WTC11 (cell line): ENCODE results near the gene STARD5. TPM values are rescaled to one million over a fixed set of nuclear protein-coding genes. Genes with fewer than 3 reads are reported as not detected.
A peak's percentile ranks its signal among the peaks of the same experiment; 100 is the strongest.

Experiments used
- CREB1 ChIP-seq: sonication (generic); formaldehyde crosslinking; IDR thresholded peaks from 2 replicates; pipeline ENCODE4 v1.8.0; 2023; ENCODE audit warnings: mild to moderate bottlenecking, missing genetic modification reagents
- CREM ChIP-seq: sonication (generic); formaldehyde crosslinking; IDR thresholded peaks from 2 replicates; pipeline ENCODE4 v1.8.1; 2022; ENCODE audit warnings: mild to moderate bottlenecking, missing genetic modification reagents, moderate library complexity
- CTCF ChIP-seq: fragments of 200-600 bp; IDR thresholded peaks from 2 replicates; pipeline ENCODE4 v1.8.0; 2022; ENCODE audit warnings: antibody characterized with exemption
- FOXP4 ChIP-seq: sonication (generic); formaldehyde crosslinking; IDR thresholded peaks from 2 replicates; pipeline ENCODE4 v1.8.0; 2022; ENCODE audit warnings: mild to moderate bottlenecking, missing genetic modification reagents
- GABPB1 ChIP-seq: sonication (generic); formaldehyde crosslinking; IDR thresholded peaks from 2 replicates; pipeline ENCODE4 v1.8.1; 2023; ENCODE audit warnings: mild to moderate bottlenecking, missing genetic modification reagents
- JUN ChIP-seq: sonication (generic); formaldehyde crosslinking; IDR thresholded peaks from 2 replicates; pipeline ENCODE4 v1.8.0; 2023; ENCODE audit warnings: mild to moderate bottlenecking, missing genetic modification reagents
- MXD4 ChIP-seq: fragments of 250-450 bp; sonication (Bioruptor Pico); IDR thresholded peaks from 2 replicates; pipeline ENCODE4 v1.8.0; 2021; ENCODE audit warnings: mild to moderate bottlenecking, moderate library complexity, borderline replicate concordance
- NFYB ChIP-seq: sonication (generic); formaldehyde crosslinking; conservative IDR thresholded peaks from 2 replicates; pipeline ENCODE4 v1.8.0; 2022; ENCODE audit warnings: low read depth, missing genetic modification reagents
- OVOL2 ChIP-seq: fragments of 250-450 bp; sonication (Bioruptor Pico); IDR thresholded peaks from 2 replicates; pipeline ENCODE4 v1.9.0; 2021; ENCODE audit warnings: mild to moderate bottlenecking, borderline replicate concordance
- SMAD4 ChIP-seq: sonication (generic); formaldehyde crosslinking; IDR thresholded peaks from 2 replicates; pipeline ENCODE4 v1.8.0; 2022; ENCODE audit warnings: mild to moderate bottlenecking, missing genetic modification reagents
- SP1 ChIP-seq: sonication (generic); formaldehyde crosslinking; conservative IDR thresholded peaks from 2 replicates; pipeline ENCODE4 v1.8.1; 2022; ENCODE audit warnings: missing genetic modification reagents
- USF1 ChIP-seq: sonication (generic); formaldehyde crosslinking; IDR thresholded peaks from 2 replicates; pipeline ENCODE4 v1.8.0; 2022; ENCODE audit warnings: mild to moderate bottlenecking, missing genetic modification reagents
- ZNF138 ChIP-seq: sonication (generic); formaldehyde crosslinking; conservative IDR thresholded peaks from 2 replicates; pipeline ENCODE4 v1.8.1; 2022; ENCODE audit warnings: mild to moderate bottlenecking, moderate library complexity, missing genetic modification reagents
- ZNF416 ChIP-seq: fragments of 250-450 bp; sonication (Bioruptor Pico); IDR thresholded peaks from 2 replicates; pipeline ENCODE4 v1.9.0; 2021; ENCODE audit warnings: mild to moderate bottlenecking, inconsistent platforms
- ZNF425 ChIP-seq: fragments of 250-450 bp; sonication (Bioruptor Pico); conservative IDR thresholded peaks from 2 replicates; pipeline ENCODE4 v1.9.0; 2021; ENCODE audit warnings: mild to moderate bottlenecking
- total RNA-seq: library from RNA; stranded (reverse); gene quantifications from 3 replicates; pipeline ENCODE4 v1.2.3, GENCODE V29; 2021
- TF ChIP-seq, protein P1 (sequence below): sonication (generic); formaldehyde crosslinking; IDR thresholded peaks from 2 replicates; pipeline ENCODE4 v1.8.1; 2023; ENCODE audit warnings: mild to moderate bottlenecking, missing genetic modification reagents, borderline replicate concordance
- TF ChIP-seq, protein P2 (sequence below): sonication (generic); formaldehyde crosslinking; IDR thresholded peaks from 2 replicates; pipeline ENCODE4 v1.8.1; 2022; ENCODE audit warnings: mild to moderate bottlenecking, missing genetic modification reagents, moderate library complexity, borderline replicate concordance
- TF ChIP-seq, protein P3 (sequence below): sonication (generic); formaldehyde crosslinking; IDR thresholded peaks from 2 replicates; pipeline ENCODE4 v1.8.1; 2022; ENCODE audit warnings: low read depth, missing genetic modification reagents, borderline replicate concordance

STARD5 gene
- total RNA-seq, 1 experiment from 2014 or later: 6.8 TPM

DNA sequence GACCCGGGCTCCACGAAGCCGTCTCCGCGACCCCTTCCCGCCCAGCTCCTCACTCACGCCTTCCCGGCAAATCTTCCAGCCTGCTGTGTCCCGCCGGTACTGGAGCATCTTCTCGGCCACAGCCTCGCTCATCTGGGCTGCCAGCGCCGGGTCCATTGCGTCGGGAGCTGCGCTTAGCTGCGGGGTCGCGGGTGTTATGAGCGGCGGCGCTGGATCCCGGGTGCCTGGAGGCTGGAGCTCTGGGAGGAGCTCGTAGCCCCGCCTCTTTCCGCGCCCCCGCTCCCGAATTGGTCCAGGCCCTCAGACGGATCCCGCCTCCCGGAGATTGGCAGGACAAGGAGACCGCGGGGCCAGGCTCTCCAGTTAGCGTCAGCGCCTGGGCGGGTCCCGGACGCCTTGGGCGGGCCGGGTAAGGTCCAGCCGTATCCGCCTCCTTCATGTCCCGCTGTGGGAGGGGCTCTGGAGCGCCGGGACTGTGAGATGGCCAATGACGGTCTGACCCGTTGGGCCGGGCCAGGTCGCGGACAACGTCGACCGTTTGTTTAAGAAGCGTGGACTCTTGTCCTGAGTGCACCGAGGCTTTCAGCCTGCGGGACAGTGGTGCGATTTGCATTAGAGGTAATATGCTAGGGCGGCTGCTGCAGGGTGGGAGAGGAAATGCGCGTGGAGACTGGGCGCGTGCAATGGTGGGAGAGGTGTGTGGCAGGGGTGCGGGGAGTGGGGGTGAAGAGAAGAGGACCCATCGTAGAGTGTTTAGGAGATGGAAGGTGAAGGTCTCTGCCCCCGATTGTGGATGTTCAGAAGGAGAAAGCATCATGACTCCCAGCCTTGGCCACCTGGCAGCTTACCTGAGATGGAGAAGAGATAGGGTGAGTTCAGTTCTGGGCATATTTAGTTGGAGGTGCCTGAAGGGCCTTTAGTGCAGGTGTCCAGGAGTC is at the start of gene STARD5 (continued):
- TF ChIP-seq, protein P1, sequence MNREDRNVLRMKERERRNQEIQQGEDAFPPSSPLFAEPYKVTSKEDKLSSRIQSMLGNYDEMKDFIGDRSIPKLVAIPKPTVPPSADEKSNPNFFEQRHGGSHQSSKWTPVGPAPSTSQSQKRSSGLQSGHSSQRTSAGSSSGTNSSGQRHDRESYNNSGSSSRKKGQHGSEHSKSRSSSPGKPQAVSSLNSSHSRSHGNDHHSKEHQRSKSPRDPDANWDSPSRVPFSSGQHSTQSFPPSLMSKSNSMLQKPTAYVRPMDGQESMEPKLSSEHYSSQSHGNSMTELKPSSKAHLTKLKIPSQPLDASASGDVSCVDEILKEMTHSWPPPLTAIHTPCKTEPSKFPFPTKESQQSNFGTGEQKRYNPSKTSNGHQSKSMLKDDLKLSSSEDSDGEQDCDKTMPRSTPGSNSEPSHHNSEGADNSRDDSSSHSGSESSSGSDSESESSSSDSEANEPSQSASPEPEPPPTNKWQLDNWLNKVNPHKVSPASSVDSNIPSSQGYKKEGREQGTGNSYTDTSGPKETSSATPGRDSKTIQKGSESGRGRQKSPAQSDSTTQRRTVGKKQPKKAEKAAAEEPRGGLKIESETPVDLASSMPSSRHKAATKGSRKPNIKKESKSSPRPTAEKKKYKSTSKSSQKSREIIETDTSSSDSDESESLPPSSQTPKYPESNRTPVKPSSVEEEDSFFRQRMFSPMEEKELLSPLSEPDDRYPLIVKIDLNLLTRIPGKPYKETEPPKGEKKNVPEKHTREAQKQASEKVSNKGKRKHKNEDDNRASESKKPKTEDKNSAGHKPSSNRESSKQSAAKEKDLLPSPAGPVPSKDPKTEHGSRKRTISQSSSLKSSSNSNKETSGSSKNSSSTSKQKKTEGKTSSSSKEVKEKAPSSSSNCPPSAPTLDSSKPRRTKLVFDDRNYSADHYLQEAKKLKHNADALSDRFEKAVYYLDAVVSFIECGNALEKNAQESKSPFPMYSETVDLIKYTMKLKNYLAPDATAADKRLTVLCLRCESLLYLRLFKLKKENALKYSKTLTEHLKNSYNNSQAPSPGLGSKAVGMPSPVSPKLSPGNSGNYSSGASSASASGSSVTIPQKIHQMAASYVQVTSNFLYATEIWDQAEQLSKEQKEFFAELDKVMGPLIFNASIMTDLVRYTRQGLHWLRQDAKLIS: no peak
- TF ChIP-seq, protein P2, sequence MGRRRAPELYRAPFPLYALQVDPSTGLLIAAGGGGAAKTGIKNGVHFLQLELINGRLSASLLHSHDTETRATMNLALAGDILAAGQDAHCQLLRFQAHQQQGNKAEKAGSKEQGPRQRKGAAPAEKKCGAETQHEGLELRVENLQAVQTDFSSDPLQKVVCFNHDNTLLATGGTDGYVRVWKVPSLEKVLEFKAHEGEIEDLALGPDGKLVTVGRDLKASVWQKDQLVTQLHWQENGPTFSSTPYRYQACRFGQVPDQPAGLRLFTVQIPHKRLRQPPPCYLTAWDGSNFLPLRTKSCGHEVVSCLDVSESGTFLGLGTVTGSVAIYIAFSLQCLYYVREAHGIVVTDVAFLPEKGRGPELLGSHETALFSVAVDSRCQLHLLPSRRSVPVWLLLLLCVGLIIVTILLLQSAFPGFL (CRISPR knock-in tag): no peak
- TF ChIP-seq CREB1 (CRISPR knock-in tag): no peak
- peak; percentile 83 for TF ChIP-seq NFYB (CRISPR knock-in tag)
- TF ChIP-seq ZNF138 (CRISPR knock-in tag): no peak
- peak; percentile 95 for TF ChIP-seq SP1 (CRISPR knock-in tag)
- 0 out of 2 replicates have a peak, but pooled peaks have one; percentile 10 for TF ChIP-seq USF1
- TF ChIP-seq MXD4 (CRISPR knock-in tag): no peak
- TF ChIP-seq, protein P3, sequence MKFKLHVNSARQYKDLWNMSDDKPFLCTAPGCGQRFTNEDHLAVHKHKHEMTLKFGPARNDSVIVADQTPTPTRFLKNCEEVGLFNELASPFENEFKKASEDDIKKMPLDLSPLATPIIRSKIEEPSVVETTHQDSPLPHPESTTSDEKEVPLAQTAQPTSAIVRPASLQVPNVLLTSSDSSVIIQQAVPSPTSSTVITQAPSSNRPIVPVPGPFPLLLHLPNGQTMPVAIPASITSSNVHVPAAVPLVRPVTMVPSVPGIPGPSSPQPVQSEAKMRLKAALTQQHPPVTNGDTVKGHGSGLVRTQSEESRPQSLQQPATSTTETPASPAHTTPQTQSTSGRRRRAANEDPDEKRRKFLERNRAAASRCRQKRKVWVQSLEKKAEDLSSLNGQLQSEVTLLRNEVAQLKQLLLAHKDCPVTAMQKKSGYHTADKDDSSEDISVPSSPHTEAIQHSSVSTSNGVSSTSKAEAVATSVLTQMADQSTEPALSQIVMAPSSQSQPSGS (CRISPR knock-in tag): no peak
- TF ChIP-seq GABPB1 (CRISPR knock-in tag): no peak
- no peak for TF ChIP-seq CREM (CRISPR knock-in tag)
- TF ChIP-seq FOXP4: peak; percentile 50; the same call in 1 of the 2 replicates
- no peak for TF ChIP-seq ZNF425 (CRISPR knock-in tag)
- no peak for TF ChIP-seq SMAD4 (CRISPR knock-in tag)
- no peak for TF ChIP-seq CTCF
- no peak for TF ChIP-seq OVOL2 (CRISPR knock-in tag)
- TF ChIP-seq ZNF416 (CRISPR knock-in tag): no peak
- no peak for TF ChIP-seq JUN (CRISPR knock-in tag)
